IPS-NIHi11 (cell line): Measurements from ENCODE around the gene ZFYVE19.

ENCODE experiments used
- DNase-seq: peaks from one replicate; pipeline ENCODE4 v3.0.0; 2012; ENCODE audit warnings: mixed read lengths, low spot score

Gene ZFYVE19

DNA sequence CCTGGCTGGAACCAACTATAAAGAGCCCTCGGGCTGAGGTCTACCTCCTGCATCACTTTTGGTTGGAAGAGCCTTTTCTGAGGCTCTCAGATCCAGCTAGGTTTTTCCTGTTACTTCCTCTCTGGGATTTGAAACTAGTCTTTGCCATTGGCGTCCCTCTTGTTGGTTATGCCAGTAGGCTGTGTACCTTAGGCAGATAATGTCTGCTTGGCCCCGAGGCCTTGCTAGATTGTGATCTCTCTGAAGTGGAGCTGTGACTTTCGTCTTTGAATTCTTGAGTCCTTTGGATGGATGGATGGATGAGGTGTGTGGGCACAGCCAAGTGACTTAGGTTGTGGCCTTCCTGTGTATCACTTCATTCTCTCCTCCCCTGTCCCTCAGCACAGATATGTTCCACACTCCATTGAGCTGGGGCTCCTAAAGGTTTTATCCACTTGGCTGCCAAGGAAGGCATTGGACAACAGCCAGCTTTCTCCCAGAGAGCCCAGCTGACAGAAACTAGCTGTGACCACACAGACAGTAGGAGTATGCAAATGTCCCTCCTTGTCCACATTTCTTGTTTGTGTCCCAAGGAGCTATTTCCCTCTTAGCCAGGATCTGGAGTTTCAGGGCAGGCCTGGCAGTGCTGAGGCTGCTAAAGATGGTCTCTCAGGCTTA lies 8.3 kb downstream of the ZFYVE19 start:
- no peak for DNase-seq

DNA sequence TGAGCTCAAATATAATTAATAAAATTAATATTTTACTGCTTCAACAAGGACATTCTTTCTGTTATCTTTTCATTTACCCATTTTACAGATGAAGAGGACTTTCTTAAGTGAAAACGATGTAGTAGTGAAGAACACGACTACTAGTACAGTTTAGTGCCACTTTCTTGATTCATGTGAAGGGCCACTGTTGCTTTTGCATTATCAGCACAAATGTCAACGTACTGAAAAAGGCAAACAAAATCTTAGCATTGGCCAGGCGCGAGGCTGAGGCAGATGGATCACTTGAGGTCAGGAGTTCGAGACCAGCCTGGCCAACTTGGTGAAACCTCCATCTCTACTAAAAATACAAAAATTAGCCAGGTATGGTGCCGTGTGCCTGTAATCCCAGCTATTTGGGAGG lies 12.2 kb downstream of the ZFYVE19 start:
- no peak for DNase-seq

DNA sequence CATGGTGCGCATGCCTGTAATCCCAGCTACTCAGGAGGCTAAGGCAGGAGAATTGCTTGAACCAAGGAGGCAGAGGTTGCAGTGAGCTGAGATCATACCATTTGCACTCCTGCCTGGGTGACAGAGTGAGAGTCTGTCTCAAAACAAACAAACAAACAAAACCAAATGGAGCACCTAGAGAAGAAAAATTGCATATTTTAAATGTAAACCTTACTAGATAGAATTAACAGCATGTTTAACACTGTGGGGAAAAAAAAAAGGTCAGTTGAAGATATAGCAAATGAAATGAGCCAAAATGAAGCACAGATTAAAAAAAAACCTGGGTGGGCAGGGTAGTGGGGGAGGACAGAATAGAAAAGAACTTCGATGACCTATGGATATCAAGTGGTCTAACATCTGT lies 14.3 kb downstream of the ZFYVE19 start:
- DNase-seq, result no peak

DNA sequence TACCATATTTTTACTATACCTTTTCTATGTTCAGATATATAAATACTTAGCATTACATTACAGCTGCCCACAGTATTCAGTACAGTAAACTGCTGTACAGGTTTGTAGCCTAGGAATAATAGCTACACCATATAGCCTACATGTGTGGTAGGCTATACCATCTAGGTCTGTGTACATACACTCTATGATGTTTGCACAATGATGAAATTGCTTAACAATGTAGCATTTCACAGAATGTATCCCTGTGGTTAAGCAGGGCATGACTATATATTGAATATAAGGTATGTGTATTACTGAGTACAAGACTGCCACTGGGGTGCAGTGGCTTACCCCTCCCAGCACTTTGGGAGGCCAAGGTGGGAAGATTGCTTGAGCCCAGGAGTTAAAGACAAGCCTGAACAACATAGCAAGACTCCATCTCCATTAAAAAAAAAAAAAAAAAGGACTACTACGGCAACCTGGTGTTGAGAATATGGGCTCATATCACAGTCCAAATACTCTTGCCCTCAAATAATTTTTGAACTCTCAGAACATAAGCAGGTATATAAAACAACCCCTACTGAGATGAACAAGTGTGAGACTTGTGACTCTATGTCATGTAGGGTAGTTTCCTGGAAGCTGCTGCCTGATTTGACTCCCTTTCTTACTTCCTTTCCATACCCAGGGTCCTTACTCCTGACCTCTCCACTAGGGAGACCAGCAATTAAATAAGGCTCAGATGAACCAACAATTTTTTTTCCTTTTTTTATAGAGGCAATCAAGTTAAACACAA lies 16.9 kb downstream of the ZFYVE19 start:
- DNase-seq, result no peak

DNA sequence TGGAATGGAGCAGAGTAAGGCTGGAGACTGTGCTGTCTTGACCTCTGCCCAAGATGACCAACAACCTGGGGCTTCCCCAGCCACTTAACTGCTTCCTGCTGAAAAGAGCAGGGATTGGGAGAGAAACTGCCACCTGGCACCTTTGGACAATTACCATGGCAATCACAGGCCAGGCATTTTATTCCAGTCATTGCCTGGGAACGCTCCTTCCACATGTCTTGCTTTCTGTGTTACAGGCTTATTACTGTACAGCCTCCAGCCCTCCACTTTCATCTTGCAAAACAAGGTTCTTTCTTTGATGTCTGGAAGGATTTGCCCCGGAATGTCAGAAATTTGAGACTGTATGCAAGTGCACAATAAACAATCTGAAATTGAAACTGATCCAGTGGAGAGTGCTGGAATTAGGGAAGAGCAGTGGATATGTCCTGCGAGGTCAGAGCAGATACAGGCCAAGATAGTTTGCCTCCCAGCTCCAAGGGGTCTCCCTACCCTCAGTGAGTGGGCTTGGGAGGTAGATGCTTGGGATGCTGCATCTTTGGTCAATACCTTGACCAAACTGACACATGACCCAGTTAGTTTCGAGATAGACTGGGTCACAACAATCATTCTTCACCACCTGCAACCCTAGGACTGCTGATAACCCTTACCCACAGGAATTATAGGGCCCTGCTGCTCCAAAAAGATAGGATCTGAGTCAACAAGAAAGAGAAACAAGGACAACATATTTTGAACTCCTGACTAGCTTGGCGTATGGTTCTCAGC lies 19.0 kb downstream of the ZFYVE19 start:
- no peak for DNase-seq

DNA sequence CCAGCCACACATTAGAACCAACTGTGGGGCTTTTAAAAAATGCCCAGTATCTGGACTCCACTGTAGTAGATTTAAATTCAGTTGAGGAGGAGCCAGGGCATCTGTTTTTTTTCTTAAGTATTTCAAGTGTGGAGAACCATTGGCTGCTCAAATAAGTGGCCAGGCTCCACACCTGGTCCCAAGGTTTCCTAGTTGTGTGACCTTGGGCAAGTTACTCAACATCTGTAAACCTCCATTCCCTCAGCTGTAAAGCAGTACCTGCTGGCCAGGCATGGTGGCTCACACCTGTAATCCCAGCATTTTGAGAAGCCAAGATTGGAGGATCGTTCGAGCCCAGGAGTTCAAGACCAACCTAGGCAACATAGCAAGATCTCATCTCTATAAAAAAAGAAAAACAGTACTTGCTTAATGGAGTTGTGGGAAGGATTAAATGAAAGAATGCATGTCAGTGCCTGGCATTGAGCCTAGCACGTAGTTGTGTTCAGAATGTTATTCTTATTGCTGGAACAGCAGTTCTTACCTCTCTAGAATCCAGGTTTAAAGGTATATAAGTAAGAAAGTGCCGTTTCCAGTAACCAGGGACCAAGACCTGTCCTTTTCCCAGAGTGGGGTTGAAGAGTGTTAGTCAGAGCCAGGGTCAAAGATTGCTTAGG lies 19.7 kb downstream of the ZFYVE19 start:
- no peak for DNase-seq

DNA sequence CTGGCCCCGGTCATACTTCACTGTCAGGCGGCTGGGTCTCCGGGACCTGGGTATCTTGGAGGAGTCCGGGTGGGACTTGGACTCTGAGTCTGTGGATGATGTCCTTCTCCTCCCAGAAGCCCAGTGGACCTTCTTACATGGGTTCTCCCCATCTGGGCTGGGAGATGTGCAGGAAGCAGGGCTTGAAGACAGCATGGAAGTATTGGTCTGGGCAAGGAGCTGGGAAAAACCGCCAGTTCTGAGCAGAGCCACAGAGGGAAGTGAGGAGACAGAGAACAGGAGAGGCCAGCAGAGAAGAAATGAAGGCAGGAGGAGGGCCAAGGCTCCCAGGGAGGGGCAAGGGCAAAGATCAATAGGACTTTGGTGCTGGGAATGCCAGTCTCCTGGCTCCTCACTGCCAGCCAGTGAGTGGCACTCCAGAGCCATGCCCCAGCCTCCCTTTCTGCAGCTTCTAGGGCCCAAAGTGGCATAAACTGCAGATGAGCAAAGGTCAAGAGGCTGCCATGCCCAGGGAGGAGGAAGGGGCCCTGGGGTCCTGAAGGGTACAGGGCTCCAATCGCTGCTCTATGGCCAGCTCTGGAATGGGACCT lies 21.7 kb downstream of the ZFYVE19 start, which contains the start of gene PPP1R14D:
Gene PPP1R14D (minus strand): TSS at position 262 of the 590 bp plus-strand sequence. CDS start 67 bp downstream, at position 195.
- DNase-seq, result no peak

DNA sequence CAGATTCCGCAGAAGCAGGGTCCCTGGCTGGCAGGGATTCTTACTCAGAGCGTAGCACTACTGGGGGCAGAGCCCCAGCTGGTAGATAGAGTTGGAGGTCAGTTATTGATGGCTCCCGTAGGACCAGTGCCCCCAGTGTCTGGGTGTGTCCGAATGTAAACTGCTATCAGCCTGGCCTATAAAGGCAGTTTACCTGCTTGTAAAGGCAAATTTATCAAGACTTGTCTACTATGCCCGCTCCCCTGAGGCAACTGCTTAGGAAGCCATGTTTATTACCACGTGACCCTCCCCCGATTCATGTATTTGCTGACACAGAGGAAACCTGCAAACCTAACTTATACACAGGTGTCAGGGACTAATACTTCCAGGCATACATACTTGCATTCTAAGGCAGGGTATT lies 22.2 kb downstream of the ZFYVE19 start:
- no peak for DNase-seq

DNA sequence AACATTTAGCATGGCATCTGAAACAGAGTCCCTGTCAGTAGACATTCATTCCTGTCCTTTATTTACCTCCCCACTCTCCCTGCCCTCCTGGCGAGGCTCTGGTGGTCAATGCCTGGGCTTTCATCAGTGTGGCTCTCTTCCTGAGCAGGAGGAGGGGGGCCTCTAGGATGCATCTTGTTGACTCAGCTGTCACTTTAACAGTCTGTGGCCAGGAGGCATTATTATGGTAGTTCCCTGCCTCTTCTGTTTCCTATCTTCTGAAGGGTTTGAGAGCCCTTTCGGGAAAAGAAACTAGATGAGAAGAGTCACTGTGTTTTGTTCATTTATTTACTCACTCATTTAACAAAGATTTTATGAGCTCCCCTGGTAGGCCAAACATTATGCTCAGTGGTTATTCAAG lies 24.0 kb downstream of the ZFYVE19 start:
- DNase-seq, result no peak

DNA sequence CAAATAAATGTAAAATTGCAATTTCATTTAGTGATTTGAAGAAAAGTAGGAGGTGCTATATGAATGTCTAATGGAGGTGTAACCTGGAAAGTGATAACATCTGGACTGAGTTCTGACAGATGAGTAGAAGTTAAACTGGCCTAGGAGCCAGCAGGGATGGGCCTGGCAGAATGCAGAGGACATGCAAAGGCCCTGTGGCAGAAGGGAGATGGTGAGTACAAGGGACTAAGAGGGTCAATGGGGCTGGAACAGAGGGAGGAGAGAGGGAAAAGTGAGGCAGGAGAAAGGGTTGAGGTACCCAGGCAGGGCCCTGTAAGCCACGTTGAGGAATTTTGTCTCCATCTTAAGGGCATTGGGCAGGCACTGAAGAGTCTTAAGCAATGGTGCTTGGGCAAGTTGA lies 25.0 kb downstream of the ZFYVE19 start:
- no peak for DNase-seq

DNA sequence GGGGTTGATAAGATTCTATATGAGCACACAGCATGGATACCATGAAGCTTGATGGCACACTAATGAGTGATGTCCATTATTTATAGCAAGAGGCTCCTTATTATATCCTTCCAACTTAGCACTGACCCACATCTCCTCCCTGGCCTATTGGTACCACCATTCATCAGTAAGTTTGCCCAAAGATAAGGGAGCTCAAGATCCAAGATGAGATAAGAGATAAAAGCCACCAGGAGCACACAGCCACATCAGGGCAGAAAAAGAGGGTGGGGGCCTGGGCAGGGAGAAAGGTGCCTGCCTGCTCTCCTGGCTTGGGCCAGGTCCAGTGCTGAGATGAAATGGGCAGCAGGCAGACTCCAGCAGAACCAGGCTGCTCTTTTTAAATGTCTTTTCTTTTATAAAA lies 26.0 kb downstream of the ZFYVE19 start:
- no peak for DNase-seq

DNA sequence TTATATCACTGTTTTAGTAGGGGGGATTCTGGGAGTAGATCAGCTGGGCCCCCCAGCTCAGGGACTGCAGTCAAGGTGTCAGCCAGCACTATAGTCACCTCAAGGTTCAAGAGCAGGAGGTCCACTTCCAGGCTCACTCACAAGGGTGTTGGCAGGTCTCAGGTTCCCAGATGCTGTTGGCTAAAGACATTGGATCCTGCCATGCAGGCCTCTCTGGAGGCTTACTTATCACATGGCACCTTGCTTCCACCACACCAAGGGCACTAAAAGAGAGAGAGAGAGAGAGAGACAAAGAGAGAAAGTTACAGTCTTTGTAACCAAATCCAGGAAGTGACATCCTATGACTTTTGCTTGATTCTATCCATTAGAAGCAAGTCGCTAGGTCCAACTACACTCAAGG lies 29.1 kb downstream of the ZFYVE19 start:
- no peak for DNase-seq

DNA sequence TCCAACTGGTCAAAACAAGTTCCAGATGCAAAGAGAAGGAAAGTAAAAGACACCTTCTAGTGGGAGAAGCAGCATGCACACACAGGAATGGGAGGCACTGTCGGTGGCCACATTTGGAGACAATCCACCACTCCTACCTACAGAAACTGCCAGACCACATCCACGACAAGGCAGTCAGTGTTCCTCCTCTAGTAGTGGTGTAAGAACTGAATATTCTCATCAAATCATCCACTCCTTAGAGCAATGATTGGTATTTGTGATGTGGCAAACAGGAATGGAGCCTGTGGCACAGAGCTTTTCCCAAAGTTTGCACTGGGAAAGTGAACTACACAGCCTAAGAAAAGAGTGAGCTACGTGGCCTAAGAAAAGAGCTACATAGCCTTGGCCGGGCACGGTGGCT lies 31.9 kb downstream of the ZFYVE19 start:
- DNase-seq, result no peak

DNA sequence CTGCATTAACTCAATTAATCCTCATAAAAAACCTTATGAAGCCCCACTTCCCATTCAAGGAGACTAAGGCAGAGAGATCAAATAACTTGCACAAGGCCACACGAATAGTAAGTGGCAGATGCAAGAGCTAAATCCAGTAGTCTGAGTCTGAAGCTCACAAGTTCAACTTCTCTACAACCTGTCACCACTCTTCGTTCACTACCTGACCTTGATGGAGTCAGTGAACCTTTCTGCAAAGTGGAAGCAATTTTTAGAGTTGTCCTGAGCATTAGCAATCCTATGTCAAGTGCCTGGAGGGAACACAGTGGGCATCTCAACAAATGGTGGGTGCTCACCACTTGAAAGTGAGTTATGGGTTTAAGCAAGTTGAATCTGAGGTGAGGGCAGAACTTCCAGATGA lies 34.9 kb downstream of the ZFYVE19 start:
- no peak for DNase-seq

DNA sequence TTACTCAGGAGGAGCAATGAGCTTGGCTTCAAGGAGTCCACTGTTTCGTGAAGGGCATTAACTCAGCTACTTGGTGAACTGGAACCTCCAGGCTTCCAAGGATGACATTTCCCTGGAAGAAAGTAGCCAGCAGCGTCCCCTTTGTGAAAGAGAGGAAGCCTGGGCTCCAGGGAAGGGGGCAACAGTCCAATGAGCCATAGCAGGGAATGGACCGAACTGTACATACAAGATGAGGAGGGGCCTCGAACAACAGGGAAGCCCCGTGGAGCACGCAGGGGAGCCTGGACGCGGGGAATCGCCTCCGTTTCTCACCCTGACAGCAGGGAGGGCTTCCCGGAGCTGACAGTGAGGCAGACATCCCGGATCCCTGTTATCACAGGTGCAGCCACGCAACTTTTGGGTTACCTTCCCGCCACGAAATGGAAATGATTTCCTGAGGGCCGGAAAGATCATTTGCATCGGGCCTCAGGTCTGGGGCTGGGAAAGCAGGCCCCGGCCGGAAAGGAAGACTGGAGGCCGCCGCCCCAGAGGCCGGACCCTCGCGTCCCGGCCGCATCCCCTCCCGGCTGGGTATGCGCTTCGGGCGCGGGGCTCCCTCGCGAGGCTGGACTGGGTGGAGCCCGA lies 36.5 kb downstream of the ZFYVE19 start:
- DNase-seq, result no peak

DNA sequence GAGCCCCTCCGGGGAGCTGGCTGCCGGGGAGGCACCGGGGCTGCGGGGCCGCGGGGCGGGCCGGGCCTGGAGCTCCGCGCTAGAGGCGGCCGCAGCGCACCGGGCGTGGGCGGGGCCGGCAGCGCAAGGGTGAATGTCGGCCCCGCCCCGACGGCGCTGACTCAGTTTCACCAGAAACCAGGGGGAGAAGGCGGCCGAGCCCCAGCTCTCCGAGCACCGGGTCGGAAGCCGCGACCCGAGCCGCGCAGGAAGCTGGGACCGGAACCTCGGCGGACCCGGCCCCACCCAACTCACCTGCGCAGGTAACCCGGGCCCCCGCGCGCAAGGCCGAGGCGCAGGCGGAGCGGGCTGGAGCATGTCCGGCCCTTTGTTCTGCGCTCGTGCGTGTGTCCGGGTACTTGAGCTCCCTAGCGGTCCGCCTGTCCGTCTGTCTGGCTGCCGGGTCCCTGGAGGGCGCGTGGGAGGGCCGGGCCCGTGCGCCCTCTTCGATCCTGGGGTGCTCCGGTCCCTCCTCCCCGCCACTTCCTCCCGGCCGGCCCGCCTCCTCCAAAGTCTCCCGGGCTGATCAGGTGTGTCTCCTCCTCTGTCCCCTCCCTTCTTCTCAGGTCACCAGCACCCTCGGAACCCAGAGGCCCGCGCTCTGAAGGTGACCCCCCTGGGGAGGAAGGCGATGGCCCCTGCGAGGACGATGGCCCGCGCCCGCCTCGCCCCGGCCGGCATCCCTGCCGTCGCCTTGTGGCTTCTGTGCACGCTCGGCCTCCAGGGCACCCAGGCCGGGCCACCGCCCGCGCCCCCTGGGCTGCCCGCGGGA lies 37.2 kb downstream of the ZFYVE19 start, which contains the start of gene SPINT1:
Gene SPINT1 (plus strand): TSS at position 164 of the 811 bp plus-strand sequence. CDS start 507 bp downstream, at position 671.
- peak; percentile 78 for DNase-seq

DNA sequence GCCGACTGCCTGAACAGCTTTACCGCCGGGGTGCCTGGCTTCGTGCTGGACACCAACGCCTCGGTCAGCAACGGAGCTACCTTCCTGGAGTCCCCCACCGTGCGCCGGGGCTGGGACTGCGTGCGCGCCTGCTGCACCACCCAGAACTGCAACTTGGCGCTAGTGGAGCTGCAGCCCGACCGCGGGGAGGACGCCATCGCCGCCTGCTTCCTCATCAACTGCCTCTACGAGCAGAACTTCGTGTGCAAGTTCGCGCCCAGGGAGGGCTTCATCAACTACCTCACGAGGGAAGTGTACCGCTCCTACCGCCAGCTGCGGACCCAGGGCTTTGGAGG lies 37.8 kb downstream of the ZFYVE19 start:
- DNase-seq, result peak; percentile 65

DNA sequence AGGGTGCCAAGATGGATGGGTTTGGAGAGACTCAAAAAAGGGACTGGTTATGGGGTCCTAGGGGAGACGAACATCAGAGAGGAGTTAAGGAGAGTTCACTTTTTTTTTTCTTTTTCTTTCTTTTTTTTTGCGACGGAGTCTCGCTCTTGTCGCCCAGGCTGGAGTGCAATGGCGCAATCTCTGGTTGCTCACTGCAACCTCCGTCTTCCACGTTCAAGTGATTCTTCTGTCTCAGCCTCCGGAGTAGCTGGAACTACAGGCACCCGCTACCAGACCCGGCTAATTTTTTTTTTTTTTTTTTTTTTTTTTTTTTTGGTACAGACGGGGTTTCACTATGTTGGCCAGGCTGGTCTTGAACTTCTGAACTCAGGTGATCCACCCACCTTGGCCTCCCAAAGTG lies 38.1 kb downstream of the ZFYVE19 start:
- DNase-seq, result no peak

DNA sequence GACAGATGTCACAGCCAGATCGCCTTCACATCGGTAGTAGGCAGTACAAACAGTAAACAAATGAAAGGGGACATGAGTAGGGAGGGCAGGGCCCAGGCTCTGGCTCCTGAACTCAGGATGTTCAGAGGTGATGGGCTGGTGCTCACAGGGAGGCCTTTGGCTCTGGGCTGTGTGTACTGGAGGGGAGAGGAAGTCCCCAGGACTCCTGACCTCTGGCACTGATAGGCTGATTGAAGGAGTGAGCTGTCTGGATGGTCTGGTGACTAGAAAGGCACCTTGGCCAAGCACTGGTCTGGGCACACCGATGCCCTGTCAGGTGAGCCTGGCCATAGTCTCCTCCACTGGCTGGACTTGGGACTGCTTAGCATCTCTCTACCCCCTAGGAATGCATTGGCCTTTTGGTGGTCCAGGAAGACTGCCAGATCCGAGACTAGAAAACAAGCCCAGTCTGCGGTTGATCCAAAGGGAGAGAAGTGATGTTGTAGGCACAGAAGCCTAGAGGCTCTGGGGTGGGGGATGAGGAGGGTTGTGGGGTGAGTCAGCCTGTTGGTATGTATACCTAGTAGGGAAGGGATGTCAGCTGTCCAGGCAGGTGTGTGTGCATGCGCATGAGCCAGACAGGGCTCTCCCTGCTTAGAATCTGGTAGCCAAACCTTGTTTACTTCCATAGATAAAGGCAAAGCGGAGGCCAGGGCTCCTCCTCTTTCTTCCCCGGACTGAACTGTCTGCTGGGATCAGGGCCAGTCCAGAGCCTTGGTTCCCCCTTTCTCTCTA lies 38.8 kb downstream of the ZFYVE19 start:
- peak; percentile 50 for DNase-seq

DNA sequence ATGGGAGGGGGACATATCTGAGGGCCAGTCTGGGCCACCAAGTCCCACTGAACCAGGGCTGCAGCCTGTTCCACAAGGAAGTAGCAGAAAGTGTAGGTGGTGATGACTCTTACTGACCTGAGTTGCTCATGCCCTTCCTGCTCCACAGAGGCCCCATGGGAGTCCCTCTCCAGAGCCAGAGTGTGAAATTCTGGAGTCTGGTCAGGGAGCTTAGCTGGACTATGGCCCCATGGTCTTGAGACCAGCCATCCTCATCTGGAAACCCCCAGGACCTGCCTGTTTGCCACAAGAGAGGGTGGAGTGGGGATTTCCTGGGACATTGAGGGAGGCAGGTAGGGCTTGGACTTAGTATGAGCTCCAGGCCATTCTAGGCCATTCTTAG lies 39.9 kb downstream of the ZFYVE19 start:
- DNase-seq, result no peak
